H1 (cell line): Measurements from ENCODE around the gene GEN1. TPM values are rescaled to one million over a fixed set of nuclear protein-coding genes. Genes with fewer than 3 reads are reported as not detected.

Source experiments
- CTCF ChIA-PET: fragments of 300-600 bp; sonication (Branson Sonifier 250); formaldehyde crosslinking; loops from one replicate; lab custom pipeline; 2021; ENCODE audit not compliant: partially characterized antibody; lab: Charles Lee
- POLR2A ChIA-PET: fragments of 300-600 bp; sonication (Branson Sonifier 250); formaldehyde crosslinking; loops from one replicate; lab custom pipeline; 2021; ENCODE audit warnings: inconsistent platforms; ENCODE audit not compliant: partially characterized antibody; lab: Charles Lee
- DNase-seq, 2 experiments: peaks; one replicate each; pipeline versions ENCODE4 v3.0.0 to v3.0.0-alpha.2; 2010 to 2022; ENCODE audit warnings: low spot score in 2 of 2, low read depth in 1 of 2, mixed read lengths in 1 of 2
- FAIRE-seq: peaks from 2 replicates; lab custom pipeline; 2011; peaks lifted over from hg19 to GRCh38; lab: Jason Lieb, UNC
- H2AFZ ChIP-seq: 2 replicates; pipeline ENCODE4 v1.8.1; 2012; ENCODE audit warnings: low read length, inconsistent platforms
- H2AK5ac ChIP-seq: 2 replicates; pipeline ENCODE4 v1.6.1; 2013; ENCODE audit warnings: low read depth, low read length
- H2BK120ac ChIP-seq: replicated peaks from 2 replicates; pipeline ENCODE3; 2013; ENCODE audit warnings: low read depth, low read length, inconsistent platforms
- H2BK12ac ChIP-seq: 2 replicates; pipeline ENCODE4 v1.6.1; 2013; ENCODE audit warnings: low read depth, low read length
- H2BK15ac ChIP-seq: 2 replicates; pipeline ENCODE4 v1.6.1; 2013; ENCODE audit warnings: low read length
- H2BK20ac ChIP-seq: 2 replicates; pipeline ENCODE4 v1.6.1; 2013; ENCODE audit warnings: low read length
- H2BK5ac ChIP-seq: 2 replicates; pipeline ENCODE4 v1.6.1; 2013; ENCODE audit warnings: low read depth, low read length
- H3K14ac ChIP-seq: 2 replicates; pipeline ENCODE4 v1.6.1; 2013; ENCODE audit warnings: inconsistent platforms; ENCODE audit not compliant: insufficient read length
- H3K18ac ChIP-seq: 2 replicates; pipeline ENCODE4 v1.6.1; 2013; ENCODE audit warnings: low read length; ENCODE audit errors: extremely low read depth
- H3K23ac ChIP-seq: 2 replicates; pipeline ENCODE4 v1.6.1; 2013; ENCODE audit warnings: inconsistent platforms; ENCODE audit not compliant: insufficient read length
- H3K23me2 ChIP-seq: 2 replicates; pipeline ENCODE4 v1.6.1; 2013; ENCODE audit warnings: low read depth, low read length
- H3K27ac ChIP-seq: 2 replicates; pipeline ENCODE4 v1.6.1; 2011; ENCODE audit warnings: low read depth, low read length, inconsistent platforms
- H3K27me3 ChIP-seq, 4 experiments: replicated peaks in 1 of 4; 1 replicate in 1 of 4; 2 replicates in 3 of 4; pipeline versions ENCODE4 v1.6.1 to v1.8.1; 2011 to 2013; ENCODE audit warnings: low read length in 3 of 4, mild to moderate bottlenecking in 3 of 4, inconsistent platforms in 2 of 4, mixed read lengths in 2 of 4, moderate library complexity in 1 of 4; ENCODE audit not compliant: control insufficient read depth in 3 of 4, insufficient read depth in 3 of 4; ENCODE audit errors: extremely low read depth in 1 of 4
- H3K36me3 ChIP-seq, 4 experiments: 2 replicates each; pipeline versions ENCODE4 v1.6.1 to v1.8.1; 2011 to 2013; ENCODE audit warnings: mild to moderate bottlenecking in 4 of 4, low read length in 3 of 4, moderate library complexity in 2 of 4, control low read depth in 1 of 4, inconsistent platforms in 1 of 4; ENCODE audit not compliant: insufficient read depth in 4 of 4, control insufficient read depth in 2 of 4
- H3K4ac ChIP-seq: replicated peaks from 2 replicates; pipeline ENCODE3; 2013; ENCODE audit warnings: low read length, low read depth, mixed read lengths, inconsistent platforms; ENCODE audit not compliant: insufficient read length
- H3K4me1 ChIP-seq, 4 experiments: replicated peaks in 1 of 4; 1 replicate in 1 of 4; 2 replicates in 3 of 4; pipeline versions ENCODE4 v1.6.1 to v1.8.1; 2011 to 2013; ENCODE audit warnings: low read length in 3 of 4, inconsistent platforms in 2 of 4, mixed read lengths in 1 of 4; ENCODE audit not compliant: insufficient read depth in 4 of 4, control insufficient read depth in 3 of 4
- H3K4me2 ChIP-seq, 2 experiments: 2 replicates each; pipeline versions ENCODE4 v1.6.1 to v1.8.1; 2011 to 2013; ENCODE audit warnings: low read depth in 2 of 2, low read length in 2 of 2, control low read depth in 1 of 2, inconsistent platforms in 1 of 2, mild to moderate bottlenecking in 1 of 2; ENCODE audit not compliant: insufficient read depth in 1 of 2
- H3K4me3 ChIP-seq, 4 experiments: fragments of 200-600, 300-600 bp in 1 of 4; sonication (generic), shearing (Covaris generic), sonication (Bioruptor Twin) in 1 of 4; 2 replicates each; pipeline versions ENCODE4 v1.5.1 to v1.8.1; 2011 to 2016; ENCODE audit warnings: low read length in 4 of 4, low read depth in 3 of 4, control low read depth in 2 of 4, inconsistent platforms in 2 of 4, mild to moderate bottlenecking in 2 of 4, mixed read lengths in 1 of 4, moderate library complexity in 1 of 4; ENCODE audit not compliant: insufficient read depth in 2 of 4; ENCODE audit errors: extremely low read depth in 1 of 4
- H3K56ac ChIP-seq: replicated peaks from 2 replicates; pipeline ENCODE3; 2013; ENCODE audit warnings: low read depth, mild to moderate bottlenecking, mixed read lengths, low read length, inconsistent platforms; ENCODE audit not compliant: insufficient read length
- H3K79me1 ChIP-seq: 2 replicates; pipeline ENCODE4 v1.6.1; 2013; ENCODE audit warnings: low read depth, low read length, control low read depth
- H3K79me2 ChIP-seq, 2 experiments: 2 replicates each; pipeline versions ENCODE4 v1.6.1 to v1.8.1; 2012 to 2013; ENCODE audit warnings: low read length in 2 of 2, mild to moderate bottlenecking in 2 of 2, inconsistent platforms in 1 of 2; ENCODE audit not compliant: insufficient read depth in 2 of 2, control insufficient read depth in 1 of 2
- H3K9ac ChIP-seq, 4 experiments: replicated peaks in 1 of 4; 1 replicate in 1 of 4; 2 replicates in 3 of 4; pipeline versions ENCODE4 v1.6.1 to v1.8.1; 2011 to 2013; ENCODE audit warnings: low read depth in 3 of 4, low read length in 3 of 4, control low read depth in 2 of 4, mild to moderate bottlenecking in 2 of 4, moderate library complexity in 2 of 4, inconsistent platforms in 1 of 4; ENCODE audit errors: extremely low read depth in 1 of 4
- H3K9me3 ChIP-seq, 2 experiments: 2 replicates each; pipeline versions ENCODE4 v1.6.1 to v1.8.1; 2012 to 2013; ENCODE audit warnings: mild to moderate bottlenecking in 2 of 2, moderate library complexity in 2 of 2, control low read depth in 1 of 2, inconsistent platforms in 1 of 2, low read depth in 1 of 2, low read length in 1 of 2, mixed read lengths in 1 of 2; ENCODE audit not compliant: insufficient read depth in 2 of 2
- H4K20me1 ChIP-seq, 2 experiments: replicated peaks in 1 of 2; 2 replicates each; pipeline versions ENCODE3 to v1.8.1; 2011 to 2013; ENCODE audit warnings: inconsistent platforms in 2 of 2, low read length in 2 of 2, mild to moderate bottlenecking in 1 of 2; ENCODE audit not compliant: insufficient read depth in 2 of 2, control insufficient read depth in 1 of 2
- H4K5ac ChIP-seq: 2 replicates; pipeline ENCODE4 v1.6.1; 2013; ENCODE audit warnings: low read length, low read depth, mixed read lengths, inconsistent platforms; ENCODE audit not compliant: insufficient read length
- H4K8ac ChIP-seq: 2 replicates; pipeline ENCODE4 v1.8.0; 2013; ENCODE audit warnings: mild to moderate bottlenecking, moderate library complexity, low read length, inconsistent platforms; ENCODE audit not compliant: insufficient read depth; ENCODE audit errors: extremely low read depth
- H4K91ac ChIP-seq: replicated peaks from 2 replicates; pipeline ENCODE3; 2013; ENCODE audit warnings: low read length, mixed read lengths, inconsistent platforms; ENCODE audit not compliant: insufficient read length
- CHD1 ChIP-seq: IDR thresholded peaks from 2 replicates; pipeline ENCODE4 v1.6.1; 2012; ENCODE audit warnings: low read depth, low read length, improper control_type of control experiment
- EP300 ChIP-seq, 2 experiments: IDR thresholded peaks; 1 replicate in 1 of 2; 2 replicates in 1 of 2; pipeline ENCODE4 v1.6.1; 2011 to 2012; ENCODE audit warnings: low read depth in 2 of 2, low read length in 2 of 2, mild to moderate bottlenecking in 2 of 2, borderline replicate concordance in 1 of 2, inconsistent platforms in 1 of 2, moderate library complexity in 1 of 2
- NANOG ChIP-seq: IDR thresholded peaks from 2 replicates; pipeline ENCODE4 v1.6.1; 2011; ENCODE audit warnings: low read length, low read depth, mild to moderate bottlenecking, inconsistent platforms; ENCODE audit not compliant: insufficient read depth, poor library complexity, severe bottlenecking
- WGBS, 2 experiments: shearing (Covaris generic) in 1 of 2; methylation state at CpG; one replicate each; pipeline versions ENCODE4 v1.1.6 to v1.1.7; 2013 to 2015; ENCODE audit warnings: low lambda C conversion rate in 2 of 2, mixed read lengths in 2 of 2, inconsistent platforms in 1 of 2, low coverage in 1 of 2, missing lambda C conversion rate in 1 of 2; ENCODE audit not compliant: insufficient replicate concordance in 2 of 2, insufficient coverage in 1 of 2, insufficient read length in 1 of 2; ENCODE audit errors: extremely low coverage in 1 of 2, missing lambda C conversion rate in 1 of 2; 5-methylcytosine and 5-hydroxymethylcytosine counted together
- polyA plus RNA-seq, 7 experiments: library from polyadenylated mRNA; depleted of rRNA in 3 of 7; stranded (reverse) in 5 of 7; unstranded in 2 of 7; fragments of >200 nt in 5 of 7; fragments of 200-250 nt in 2 of 7; gene quantifications; 1 replicate in 5 of 7; 2 replicates in 1 of 7; 4 replicates in 1 of 7; pipeline versions ENCODE4 v1.2.1 to v1.2.3, GENCODE V29; 2011 to 2013; ENCODE audit warnings: missing spikeins in 2 of 7, mixed read lengths in 2 of 7
- total RNA-seq: library from RNA; stranded (reverse); fragmentation: NEBNext Ultra II Directional; extraction: Animal tissue kit (Norgen Biotek cat#: 25700); gene quantifications from 2 replicates; pipeline ENCODE4 v1.2.1, GENCODE V29; 2021

GEN1 gene
- total and polyA plus RNA-seq, 2 of the 8 experiments (the other 6 are each of a cell fraction or from before 2014, with no cell fraction given) = 6.9 to 19.2 TPM

- no peak overlapping the region for H2BK120ac ChIP-seq
- peaks cover 2 to 23% (median 17%) of the 10 kb centered on the region in 4 experiments for H3K27me3 ChIP-seq
- H2AK5ac ChIP-seq = no peak overlapping the region
- H3K14ac ChIP-seq = no peak overlapping the region
- no peaks in the 10 kb centered on the region for H3K79me1 ChIP-seq
- POLR2A ChIA-PET = no interaction called here
- no peak overlapping the region for H3K18ac ChIP-seq
- H3K27ac ChIP-seq = no peak overlapping the region
- H3K79me2 ChIP-seq = no peaks in the 10 kb centered on the region
- WGBS, 2 experiments = 15% methylated on average over 37 of the region's 37 CpGs; no CpG with 5 or more reads in 1 of the 2 experiments
- H3K23ac ChIP-seq = no peak overlapping the region
- no peak overlapping the region for H2BK15ac ChIP-seq
- H4K20me1 ChIP-seq = no peaks in the 10 kb centered on the region
- H4K8ac ChIP-seq = no peak overlapping the region
- no peaks in the 10 kb centered on the region for H3K9me3 ChIP-seq
- H3K4me1 ChIP-seq = no peaks in the 10 kb centered on the region; a peak in 1 of 7 replicates
- no peak overlapping the region for H3K56ac ChIP-seq
- no peak overlapping the region for H4K5ac ChIP-seq
- no peak overlapping the region for H3K4ac ChIP-seq
- peak overlapping the region; percentile 1 to 67; a peak in 3 of 4 replicates for H3K4me2 ChIP-seq
- no peak overlapping the region for H2BK5ac ChIP-seq
- peak overlapping the region; percentile 82; the same call in 1 of the 2 replicates for H2AFZ ChIP-seq
- H3K9ac ChIP-seq = no peak overlapping the region
- H3K36me3 ChIP-seq = no peaks in the 10 kb centered on the region
- H2BK12ac ChIP-seq = no peak overlapping the region
- FAIRE-seq (peak; percentile 86), DNase-seq (peak; percentile 85 to 99)
- H2BK20ac ChIP-seq = no peak overlapping the region
- H3K4me3 ChIP-seq = peak overlapping the region in 2 of 4 experiments; percentile 23 to 48; a peak in 3 of 8 replicates
- CTCF ChIA-PET = interaction anchor here (0.6 to 3.8 kb wide), 37 partner anchors 8 to 681 kb away, joined by 3 to 32 read pairs (median 3); partner anchors contain the start of genes GEN1, MSGN1 and SMC6
- no peaks in the 10 kb centered on the region for H3K23me2 ChIP-seq
- no peak overlapping the region for H4K91ac ChIP-seq
- TF ChIP-seq CHD1 (no peak), EP300 (IDR thresholded peaks at IDR 0.05; ENCODE audit: borderline replicate concordance in 1 of 2, low read depth in 2 of 2, low read length in 2 of 2) (peak in 1 of 2 experiments; percentile 27; a peak in 1 of 3 replicates), NANOG (peak; percentile 68)
These were observed 76.4 kb downstream of the GEN1 start for GRCh38 chr2:17830053-17831034.
